SK-N-SH treated with all-trans-retinoic acid at 6 μM for 48 hours (cell line): ENCODE results near the gene DUSP11.
"Not testable (repeated sequence)": the region's sequence is repeated elsewhere in the genome, so short reads cannot be mapped to it uniquely, and the experiment has no call there.

ENCODE experiments used
- ATAC-seq: fragments of 200-7000 bp; cut with Tn5 transposase; 3 replicates; pipeline ENCODE4 v1.9.1; 2020; ENCODE audit warnings: mild to moderate bottlenecking, moderate library complexity
- ARNTL ChIP-seq: fragments of 450-650 bp; formaldehyde crosslinking; IDR thresholded peaks from 2 replicates; pipeline ENCODE4 v1.5.0; 2020; ENCODE audit warnings: low read depth, mild to moderate bottlenecking, moderate library complexity, borderline replicate concordance
- BACH2 ChIP-seq: fragments of 250-450 bp; sonication (Bioruptor Pico); IDR thresholded peaks from 2 replicates; pipeline ENCODE4 v1.9.0; 2021; ENCODE audit warnings: mild to moderate bottlenecking, borderline replicate concordance
- CREB5 ChIP-seq: fragments of 250-450 bp; sonication (Bioruptor Pico); IDR thresholded peaks from 2 replicates; pipeline ENCODE4 v1.5.1; 2020; ENCODE audit warnings: low read depth, mild to moderate bottlenecking, moderate library complexity
- CSDC2 ChIP-seq: fragments of 250-450 bp; sonication (Bioruptor Pico); IDR thresholded peaks from 2 replicates; pipeline ENCODE4 v1.5.0; 2020; ENCODE audit warnings: mild to moderate bottlenecking, moderate library complexity
- ESRRG ChIP-seq: fragments of 250-450 bp; sonication (Bioruptor Pico); IDR thresholded peaks from 2 replicates; pipeline ENCODE4 v1.6.1; 2021; ENCODE audit warnings: mild to moderate bottlenecking
- GLIS3 ChIP-seq: fragments of 250-450 bp; sonication (Bioruptor Pico); IDR thresholded peaks from 2 replicates; pipeline ENCODE4 v1.5.0; 2020; ENCODE audit warnings: mild to moderate bottlenecking, moderate library complexity
- ISL1 ChIP-seq: fragments of 250-450 bp; sonication (Bioruptor Pico); IDR thresholded peaks from 2 replicates; pipeline ENCODE4 v2.1.2; 2022; ENCODE audit warnings: mild to moderate bottlenecking, moderate library complexity
- OSR1 ChIP-seq: fragments of 250-450 bp; sonication (Bioruptor Pico); IDR thresholded peaks from 2 replicates; pipeline ENCODE4 v1.8.0; 2022; ENCODE audit warnings: moderate library complexity, mild to moderate bottlenecking, inconsistent platforms
- PATZ1 ChIP-seq: fragments of 250-450 bp; sonication (Bioruptor Pico); IDR thresholded peaks from 2 replicates; pipeline ENCODE4 v1.8.0; 2020; ENCODE audit warnings: mild to moderate bottlenecking, moderate library complexity, borderline replicate concordance
- POU6F1 ChIP-seq: fragments of 250-450 bp; sonication (Bioruptor Pico); IDR thresholded peaks from 2 replicates; pipeline ENCODE4 v1.8.0; 2021; ENCODE audit warnings: low read depth, mild to moderate bottlenecking, moderate library complexity, borderline replicate concordance
- RARB ChIP-seq: fragments of 250-450 bp; sonication (Bioruptor Pico); IDR thresholded peaks from 2 replicates; pipeline ENCODE4 v1.8.0; 2021; ENCODE audit warnings: mild to moderate bottlenecking, moderate library complexity
- SNAI2 ChIP-seq: fragments of 250-450 bp; sonication (Bioruptor Pico); IDR thresholded peaks from 2 replicates; pipeline ENCODE4 v1.5.0; 2020; ENCODE audit warnings: mild to moderate bottlenecking, moderate library complexity
- TCF4 ChIP-seq: fragments of 250-450 bp; sonication (Bioruptor Pico); IDR thresholded peaks from 2 replicates; pipeline ENCODE4 v1.8.0; 2021; ENCODE audit warnings: mild to moderate bottlenecking, moderate library complexity, borderline replicate concordance
- TSHZ2 ChIP-seq: fragments of 250-450 bp; sonication (Bioruptor Pico); IDR thresholded peaks from 2 replicates; pipeline ENCODE4 v1.5.0; 2020; ENCODE audit warnings: mild to moderate bottlenecking, moderate library complexity
- ZFP3 ChIP-seq: fragments of 250-450 bp; sonication (Bioruptor Pico); IDR thresholded peaks from 2 replicates; pipeline ENCODE4 v1.5.0; 2020; ENCODE audit warnings: mild to moderate bottlenecking, moderate library complexity
- ZFP30 ChIP-seq: fragments of 450-650 bp; formaldehyde crosslinking; IDR thresholded peaks from 2 replicates; pipeline ENCODE4 v1.5.0; 2022; ENCODE audit warnings: mild to moderate bottlenecking, moderate library complexity
- ZNF565 ChIP-seq: fragments of 450-650 bp; formaldehyde crosslinking; conservative IDR thresholded peaks from 2 replicates; pipeline ENCODE4 v1.5.0; 2020; ENCODE audit warnings: low read depth, mild to moderate bottlenecking, moderate library complexity
- ZNF70 ChIP-seq: fragments of 450-650 bp; formaldehyde crosslinking; IDR thresholded peaks from 2 replicates; pipeline ENCODE4 v1.5.0; 2020; ENCODE audit warnings: mild to moderate bottlenecking, moderate library complexity
- ZNF8 ChIP-seq: fragments of 450-650 bp; formaldehyde crosslinking; IDR thresholded peaks from 2 replicates; pipeline ENCODE4 v1.5.0; 2020; ENCODE audit warnings: mild to moderate bottlenecking, moderate library complexity

Gene DUSP11

GRCh38 chr2:73718421-73718820, 61.5 kb downstream of the DUSP11 start:
- ATAC-seq: no peak
- TF ChIP-seq ARNTL (CRISPR knock-in tag): no peak
- TF ChIP-seq GLIS3 (CRISPR knock-in tag): no peak
- no peak for TF ChIP-seq ZNF565 (CRISPR knock-in tag)
- TF ChIP-seq TSHZ2 (CRISPR knock-in tag): no peak
- TF ChIP-seq BACH2 (CRISPR knock-in tag): no peak
- no peak for TF ChIP-seq ZFP3
- no peak for TF ChIP-seq CREB5 (CRISPR knock-in tag)
- no peak for TF ChIP-seq ZFP30 (CRISPR knock-in tag)
- TF ChIP-seq ZNF70 (CRISPR knock-in tag): no peak
- no peak for TF ChIP-seq ZNF8 (CRISPR knock-in tag)
- no peak for TF ChIP-seq PATZ1 (CRISPR knock-in tag)
- no peak for TF ChIP-seq ESRRG (CRISPR knock-in tag)
- no peak for TF ChIP-seq SNAI2

- not testable (repeated sequence) for ATAC-seq
Observed at GRCh38 chr2:73717695-73718094, 62.2 kb downstream of the DUSP11 start.

GRCh38 chr2:73717251-73717606, 62.7 kb downstream of the DUSP11 start:
- ATAC-seq: no peak
- TF ChIP-seq SNAI2 (no peak), GLIS3 (CRISPR knock-in tag) (no peak), ISL1 (no peak), ZFP30 (CRISPR knock-in tag) (no peak), POU6F1 (CRISPR knock-in tag) (no peak), CREB5 (CRISPR knock-in tag) (no peak), ESRRG (CRISPR knock-in tag) (no peak), OSR1 (CRISPR knock-in tag) (no peak), ZNF8 (CRISPR knock-in tag) (no peak), ARNTL (CRISPR knock-in tag) (no peak), ZNF70 (CRISPR knock-in tag) (no peak), CSDC2 (no peak), BACH2 (CRISPR knock-in tag) (no peak), TCF4 (no peak), PATZ1 (CRISPR knock-in tag) (no peak), RARB (CRISPR knock-in tag) (no peak)
- TF ChIP-seq, all 23 proteins: peak for 0
